GM23338 (cell line): Measurements from ENCODE around the gene CDC16. TPM values are rescaled to one million over a fixed set of nuclear protein-coding genes. Genes with fewer than 3 reads are reported as not detected.

Source experiments
- ATAC-seq: fragments of 200-7000 bp; cut with Tn5 transposase; 3 replicates; pipeline ENCODE4 v1.9.1; 2020
- DNase-seq: peaks from one replicate; pipeline ENCODE4 v3.0.0-alpha.2; 2015; ENCODE audit warnings: low spot score
- H2AFZ ChIP-seq: fragments of 200-600 bp; sonication (generic); 2 replicates; pipeline ENCODE4 v1.8.0; 2016; ENCODE audit warnings: antibody characterized with exemption, mild to moderate bottlenecking, moderate library complexity
- H3F3A ChIP-seq: fragments of 200-600 bp; sonication (generic); replicated peaks from 2 replicates; pipeline ENCODE4 v1.8.0; 2017; ENCODE audit warnings: antibody characterized with exemption, mixed run types, low read depth
- H3K27ac ChIP-seq: fragments of 200-600 bp; sonication (generic); 2 replicates; pipeline ENCODE4 v1.6.1; 2016; ENCODE audit warnings: low read depth
- H3K27me3 ChIP-seq: fragments of 200-600 bp; sonication (generic); 2 replicates; pipeline ENCODE4 v1.8.0; 2016; ENCODE audit warnings: mild to moderate bottlenecking, mixed run types, moderate library complexity; ENCODE audit not compliant: insufficient read depth
- H3K36me3 ChIP-seq: fragments of 200-600 bp; sonication (generic); 2 replicates; pipeline ENCODE4 v1.8.0; 2016; ENCODE audit warnings: mild to moderate bottlenecking; ENCODE audit not compliant: insufficient read depth
- H3K4me1 ChIP-seq: fragments of 200-600 bp; sonication (generic); 2 replicates; pipeline ENCODE4 v1.8.0; 2016; ENCODE audit warnings: mild to moderate bottlenecking, moderate library complexity; ENCODE audit not compliant: insufficient read depth
- H3K4me2 ChIP-seq: fragments of 200-600 bp; sonication (generic); 2 replicates; pipeline ENCODE4 v1.7.1; 2017; ENCODE audit warnings: mixed run types
- H3K4me3 ChIP-seq: fragments of 200-600 bp; sonication (generic); 2 replicates; pipeline ENCODE4 v1.6.1; 2016; ENCODE audit warnings: mixed run types
- H3K79me2 ChIP-seq: fragments of 200-600 bp; sonication (generic); replicated peaks from 2 replicates; pipeline ENCODE4 v1.8.0; 2017; ENCODE audit warnings: mild to moderate bottlenecking; ENCODE audit not compliant: insufficient read depth
- H3K9me2 ChIP-seq: fragments of 200-600 bp; sonication (generic); 2 replicates; pipeline ENCODE4 v1.8.0; 2017; ENCODE audit not compliant: insufficient read depth
- H4K20me1 ChIP-seq: fragments of 200-600 bp; sonication (generic); replicated peaks from 2 replicates; pipeline ENCODE4 v1.8.0; 2017; ENCODE audit warnings: mild to moderate bottlenecking; ENCODE audit not compliant: insufficient read depth
- H3K27ac Mint-ChIP-seq: 2 replicates; pipeline ENCODE4 v1.8.0; 2020; ENCODE audit warnings: inconsistent platforms, mild to moderate bottlenecking, moderate library complexity, mixed read lengths
- H3K27me3 Mint-ChIP-seq: 3 replicates; pipeline ENCODE4 v1.8.0; 2022; ENCODE audit warnings: low read depth, mild to moderate bottlenecking, moderate library complexity, mixed read lengths, inconsistent platforms; ENCODE audit not compliant: insufficient read depth, poor library complexity
- H3K36me3 Mint-ChIP-seq: 3 replicates; pipeline ENCODE4 v1.8.0; 2021; ENCODE audit warnings: low read depth, mild to moderate bottlenecking, inconsistent platforms, moderate library complexity, mixed read lengths
- H3K4me1 Mint-ChIP-seq: 3 replicates; pipeline ENCODE4 v1.8.0; 2020; ENCODE audit warnings: mild to moderate bottlenecking, inconsistent platforms, mixed read lengths
- H3K4me3 Mint-ChIP-seq: 3 replicates; pipeline ENCODE4 v1.8.0; 2021; ENCODE audit warnings: moderate library complexity, mild to moderate bottlenecking, inconsistent platforms, mixed read lengths
- H3K9me3 Mint-ChIP-seq: 3 replicates; pipeline ENCODE4 v1.8.0; 2020; ENCODE audit warnings: moderate library complexity, mild to moderate bottlenecking, inconsistent platforms, mixed read lengths
- CREB1 ChIP-seq: fragments of 250-450 bp; sonication (Bioruptor Pico); IDR thresholded peaks from 2 replicates; pipeline ENCODE4 v1.5.0; 2020; ENCODE audit warnings: low read depth, mild to moderate bottlenecking, moderate library complexity
- CTCF ChIP-seq, 2 experiments: fragments of 200-600 bp in 1 of 2; sonication (generic) in 1 of 2; conservative IDR thresholded peaks; 2 replicates each; pipeline versions ENCODE4 v1.5.1 to v1.6.1; 2016 to 2017; ENCODE audit warnings: antibody characterized with exemption in 2 of 2, low read depth in 2 of 2, mild to moderate bottlenecking in 2 of 2, moderate library complexity in 1 of 2
- ETS1 ChIP-seq: IDR thresholded peaks from 2 replicates; pipeline ENCODE4 v1.6.1; 2016; ENCODE audit warnings: antibody characterized with exemption
- EZH2 ChIP-seq: fragments of 200-600 bp; sonication (generic); IDR thresholded peaks from one replicate; pipeline ENCODE4 v1.8.0; 2017; ENCODE audit warnings: antibody characterized with exemption, mild to moderate bottlenecking, low read depth; ENCODE audit not compliant: unreplicated experiment
- EZH2phosphoT487 ChIP-seq: fragments of 200-600 bp; sonication (generic); IDR thresholded peaks from one replicate; pipeline ENCODE4 v1.8.1; 2018; ENCODE audit warnings: antibody characterized with exemption; ENCODE audit not compliant: unreplicated experiment
- JUNB ChIP-seq: IDR thresholded peaks from one replicate; pipeline ENCODE4 v1.6.1; 2016; ENCODE audit warnings: antibody characterized with exemption; ENCODE audit not compliant: unreplicated experiment
- NANOG ChIP-seq: IDR thresholded peaks from 2 replicates; pipeline ENCODE4 v1.6.1; 2016; ENCODE audit warnings: antibody characterized with exemption, borderline replicate concordance
- POLR2AphosphoS5 ChIP-seq: IDR thresholded peaks from 2 replicates; pipeline ENCODE4 v1.6.1; 2016; ENCODE audit warnings: antibody characterized with exemption, low read depth
- REST ChIP-seq: IDR thresholded peaks from one replicate; pipeline ENCODE4 v1.6.1; 2018; ENCODE audit warnings: antibody characterized with exemption; ENCODE audit not compliant: unreplicated experiment
- ZNF114 ChIP-seq: fragments of 250-450 bp; sonication (Bioruptor Pico); IDR thresholded peaks from 2 replicates; pipeline ENCODE4 v1.5.0; 2020; ENCODE audit warnings: mild to moderate bottlenecking, moderate library complexity
- ZNF331 ChIP-seq: fragments of 250-450 bp; sonication (Bioruptor Pico); IDR thresholded peaks from 2 replicates; pipeline ENCODE4 v1.5.0; 2020; ENCODE audit warnings: low read depth, mild to moderate bottlenecking, moderate library complexity
- ZNF462 ChIP-seq: fragments of 250-450 bp; sonication (Bioruptor Pico); IDR thresholded peaks from 2 replicates; pipeline ENCODE4 v1.5.0; 2020; ENCODE audit warnings: mild to moderate bottlenecking, moderate library complexity
- polyA plus RNA-seq: library from polyadenylated mRNA; unstranded; fragments of >200 nt; fragmentation: Nextera tagmentation; extraction: Ambion mirVana; gene quantifications from 2 replicates; pipeline ENCODE4 v1.2.1, GENCODE V29; 2016
- total RNA-seq: library from RNA; depleted of rRNA; stranded (reverse); fragments of >200 nt; shearing (Covaris generic); gene quantifications from 2 replicates; pipeline ENCODE4 v1.2.3, GENCODE V29; 2014

The CDC16 gene
- total and polyA plus RNA-seq, 2 experiments from 2014 or later = 86.1 to 91.3 TPM

- Histone ChIP-seq H3K4me3 (no peak overlapping the region), H3K27ac (no peak overlapping the region), H3K36me3 (peaks cover 66% of the 10 kb centered on the region), H2AFZ (no peak overlapping the region), H3K79me2 (peaks cover 6% of the 10 kb centered on the region), H3K9me2 (no peaks in the 10 kb centered on the region), H4K20me1 (peaks cover 17% of the 10 kb centered on the region; the same call in 1 of the 2 replicates), H3F3A (0 out of 2 replicates have a peak, but pooled peaks cover 5% of the 10 kb centered on the region), H3K27me3 (no peaks in the 10 kb centered on the region), H3K4me1 (peaks cover 17% of the 10 kb centered on the region), H3K4me2 (no peak overlapping the region)
- Mint-ChIP-seq H3K4me1 (peaks cover 23% of the 10 kb centered on the region), H3K4me3 (no peak overlapping the region), H3K27me3 (no peaks in the 10 kb centered on the region), H3K36me3 (peaks cover 88% of the 10 kb centered on the region), H3K9me3 (no peaks in the 10 kb centered on the region), H3K27ac (no peak overlapping the region)
- no peak for TF ChIP-seq CREB1 (CRISPR knock-in tag)
- no peak for TF ChIP-seq POLR2AphosphoS5
- TF ChIP-seq EZH2 = no peak
- TF ChIP-seq ETS1 = no peak
- TF ChIP-seq CTCF (conservative IDR thresholded peaks at IDR 0.05; ENCODE audit: low read depth in 2 of 2) = no peak
- no peak for TF ChIP-seq JUNB
- TF ChIP-seq ZNF114 = no peak
- no peak for TF ChIP-seq ZNF462
- no peak for TF ChIP-seq ZNF331 (CRISPR knock-in tag)
- no peak for TF ChIP-seq NANOG
- TF ChIP-seq REST = no peak
- TF ChIP-seq EZH2phosphoT487 = no peak
- DNase-seq = no peak
- ATAC-seq = no peak
Observed at GRCh38 chr13:114260814-114261213, 26.1 kb downstream of the CDC16 start.
